ENCODE data around the gene ATF3. TPM values are rescaled to one million over a fixed set of nuclear protein-coding genes. Genes with fewer than 3 reads are reported as not detected.

ATF3 gene
- total and polyA plus RNA-seq, 2 of the 4 experiments (the other 2 are of a cell fraction), result 9.9 to 12.3 TPM

DNA sequence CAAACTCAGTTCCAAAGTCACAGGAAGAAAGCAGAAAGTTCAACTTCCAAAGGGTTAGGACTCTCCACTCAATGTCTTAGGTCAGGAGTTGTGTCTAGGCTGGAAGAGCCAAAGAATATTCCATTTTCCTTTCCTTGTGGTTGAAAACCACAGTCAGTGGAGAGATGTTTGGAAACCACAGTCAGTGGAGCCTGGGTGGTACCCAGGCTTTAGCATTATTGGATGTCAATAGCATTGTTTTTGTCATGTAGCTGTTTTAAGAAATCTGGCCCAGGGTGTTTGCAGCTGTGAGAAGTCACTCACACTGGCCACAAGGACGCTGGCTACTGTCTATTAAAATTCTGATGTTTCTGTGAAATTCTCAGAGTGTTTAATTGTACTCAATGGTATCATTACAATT lies 11.7 kb downstream of the ATF3 start:
- Histone ChIP-seq H3K23ac (ENCODE audit: low read depth, low read length) (no peak overlapping the region), H2BK15ac (ENCODE audit: low read depth, low read length) (no peak overlapping the region), H3K4me2 (ENCODE audit: low read depth, low read length) (no peak overlapping the region), H3K4ac (ENCODE audit: low read depth, low read length) (no peak overlapping the region), H2AK9ac (replicated peaks; ENCODE audit: low read depth, low read length, poor library complexity) (no peak overlapping the region), H3K56ac (ENCODE audit: extremely low read depth, insufficient read depth, low read length) (no peak overlapping the region), H3K4me3 (ENCODE audit: insufficient read depth, low read depth, low read length) (no peak overlapping the region), H3K14ac (replicated peaks; ENCODE audit: low read depth, low read length) (no peak overlapping the region), H3K27me3 (ENCODE audit: control insufficient read depth, insufficient read depth, low read length) (no peaks in the 10 kb centered on the region; the same call in 1 of the 2 replicates), H3K9me1 (ENCODE audit: insufficient read depth, low read length) (peaks cover 11% of the 10 kb centered on the region; the same call in 1 of the 2 replicates), H3K36me3 (ENCODE audit: control insufficient read depth, insufficient read depth, low read length) (peaks cover 45% of the 10 kb centered on the region), H2AK5ac (ENCODE audit: low read depth, low read length) (no peak overlapping the region), H2BK120ac (ENCODE audit: low read depth, low read length) (no peak overlapping the region), H2BK20ac (ENCODE audit: low read depth, low read length) (no peak overlapping the region), H3K9ac (ENCODE audit: low read depth, low read length) (no peak overlapping the region), H3K9me3 (ENCODE audit: control insufficient read depth, insufficient read depth, low read length) (no peaks in the 10 kb centered on the region), H3K27ac (ENCODE audit: insufficient read depth, low read length) (no peak overlapping the region), H3K79me1 (ENCODE audit: low read depth in 1 of 2, low read length in 2 of 2) (peaks cover 0 to 12% of the 10 kb centered on the region in 2 experiments; a peak in 2 of 4 replicates), H4K20me1 (ENCODE audit: insufficient read depth, low read length) (no peaks in the 10 kb centered on the region), H4K91ac (ENCODE audit: insufficient read depth, low read depth, low read length) (no peak overlapping the region), H2BK5ac (ENCODE audit: low read depth, low read length, poor library complexity, severe bottlenecking) (no peak overlapping the region), H4K5ac (ENCODE audit: low read depth, low read length) (no peak overlapping the region), H3K18ac (ENCODE audit: low read depth, low read length) (no peak overlapping the region), H3K4me1 (ENCODE audit: control insufficient read depth, insufficient read depth, low read length) (no peaks in the 10 kb centered on the region; the same call in 1 of the 2 replicates), H2AFZ (replicated peaks; ENCODE audit: low read length, poor library complexity) (no peak overlapping the region), H4K8ac (ENCODE audit: low read depth in 2 of 2, low read length in 2 of 2) (no peak overlapping the region)
- ChIA-PET CTCF (no interaction called here), POLR2A (ENCODE audit: unreplicated experiment) (no interaction called here)
- no peak for ATAC-seq (ENCODE audit: low read depth)
- TF ChIP-seq CHD1 (IDR thresholded peaks at IDR 0.05; ENCODE audit: low read depth, low read length), result no peak
- TF ChIP-seq MAFK (IDR thresholded peaks at IDR 0.05; ENCODE audit: low read depth, low read length), result no peak
- no peak for TF ChIP-seq MXI1 (IDR thresholded peaks at IDR 0.05; ENCODE audit: borderline replicate concordance, low read depth, low read length)
- TF ChIP-seq POLR2A (IDR thresholded peaks at IDR 0.05; ENCODE audit: low read depth, low read length), result no peak
- TF ChIP-seq RAD21 (IDR thresholded peaks at IDR 0.05; ENCODE audit: low read length), result no peak
- TF ChIP-seq, protein P1, sequence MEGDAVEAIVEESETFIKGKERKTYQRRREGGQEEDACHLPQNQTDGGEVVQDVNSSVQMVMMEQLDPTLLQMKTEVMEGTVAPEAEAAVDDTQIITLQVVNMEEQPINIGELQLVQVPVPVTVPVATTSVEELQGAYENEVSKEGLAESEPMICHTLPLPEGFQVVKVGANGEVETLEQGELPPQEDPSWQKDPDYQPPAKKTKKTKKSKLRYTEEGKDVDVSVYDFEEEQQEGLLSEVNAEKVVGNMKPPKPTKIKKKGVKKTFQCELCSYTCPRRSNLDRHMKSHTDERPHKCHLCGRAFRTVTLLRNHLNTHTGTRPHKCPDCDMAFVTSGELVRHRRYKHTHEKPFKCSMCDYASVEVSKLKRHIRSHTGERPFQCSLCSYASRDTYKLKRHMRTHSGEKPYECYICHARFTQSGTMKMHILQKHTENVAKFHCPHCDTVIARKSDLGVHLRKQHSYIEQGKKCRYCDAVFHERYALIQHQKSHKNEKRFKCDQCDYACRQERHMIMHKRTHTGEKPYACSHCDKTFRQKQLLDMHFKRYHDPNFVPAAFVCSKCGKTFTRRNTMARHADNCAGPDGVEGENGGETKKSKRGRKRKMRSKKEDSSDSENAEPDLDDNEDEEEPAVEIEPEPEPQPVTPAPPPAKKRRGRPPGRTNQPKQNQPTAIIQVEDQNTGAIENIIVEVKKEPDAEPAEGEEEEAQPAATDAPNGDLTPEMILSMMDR (conservative IDR thresholded peaks at IDR 0.05; ENCODE audit: low read depth, low read length), result no peak
- TF ChIP-seq SMC3 (IDR thresholded peaks at IDR 0.05; ENCODE audit: low read depth, low read length), result no peak
- no peak for TF ChIP-seq RCOR1 (IDR thresholded peaks at IDR 0.05; ENCODE audit: insufficient replicate concordance, low read length)
- no TSS peak for BruUV-seq (replicated peaks)
- dilution Hi-C loops (cut with HindIII; ENCODE audit: low sequenced_read_pairs, unreplicated experiment), result no loop called here
- no CpG with 5 or more reads among the region's 1 CpG for WGBS, 2 experiments (ENCODE audit: extremely low coverage in 2 of 2, insufficient read length in 1 of 2)
- in situ Hi-C loops (cut with MboI; ENCODE audit: low sequenced_read_pairs), result no loop called here
- DNase-seq, result no peak
- intact Hi-C loops (cut with micrococcal nuclease), result no loop called here
